ENCODE measurements around the gene STAG1. TPM values are rescaled to one million over a fixed set of nuclear protein-coding genes. Genes with fewer than 3 reads are reported as not detected.
A peak's percentile ranks its signal among the peaks of the same experiment; 100 is the strongest.
"Not testable (repeated sequence)": the region's sequence is repeated elsewhere in the genome, so short reads cannot be mapped to it uniquely, and the experiment has no call there.

The STAG1 gene
- polyA plus RNA-seq, 6 donors from 2014 or later, result 14.0 to 27.7 (median 25.1) TPM

DNA sequence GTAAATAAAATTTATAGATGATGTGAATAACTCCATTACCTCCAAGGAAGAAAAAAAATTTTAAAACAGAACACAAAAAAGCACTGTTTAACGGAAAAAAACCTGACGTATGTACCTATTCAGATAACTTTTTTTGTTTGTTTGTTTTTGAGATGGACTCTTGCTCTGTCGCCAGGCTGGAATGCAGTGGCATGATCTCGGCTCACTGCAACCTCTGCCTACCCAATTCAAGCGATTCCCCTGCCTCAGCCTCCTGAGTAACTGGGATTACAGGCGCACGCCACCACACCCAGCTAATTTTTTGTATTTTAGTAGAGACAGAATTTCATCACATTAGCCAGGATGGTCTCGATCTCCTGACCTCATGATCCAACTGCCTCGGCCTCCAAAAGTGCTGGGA lies 40.3 kb downstream of the STAG1 start:
- H3K4me3 Mint-ChIP-seq; H3K9me3 Mint-ChIP-seq; ATAC-seq (ENCODE audit: low read depth in 2 of 2); H3K27me3 Mint-ChIP-seq; DNase-seq: not testable (repeated sequence)
- peaks cover 12 to 41% (median 15%) of the 10 kb centered on the region in 3 donors for H3K4me1 Mint-ChIP-seq
- H3K27ac Mint-ChIP-seq, result peak overlapping the region in 2 of 6 donors; percentile 38 to 51
- peaks cover 0 to 20% of the 10 kb centered on the region in 2 donors for H3K36me3 Mint-ChIP-seq

DNA sequence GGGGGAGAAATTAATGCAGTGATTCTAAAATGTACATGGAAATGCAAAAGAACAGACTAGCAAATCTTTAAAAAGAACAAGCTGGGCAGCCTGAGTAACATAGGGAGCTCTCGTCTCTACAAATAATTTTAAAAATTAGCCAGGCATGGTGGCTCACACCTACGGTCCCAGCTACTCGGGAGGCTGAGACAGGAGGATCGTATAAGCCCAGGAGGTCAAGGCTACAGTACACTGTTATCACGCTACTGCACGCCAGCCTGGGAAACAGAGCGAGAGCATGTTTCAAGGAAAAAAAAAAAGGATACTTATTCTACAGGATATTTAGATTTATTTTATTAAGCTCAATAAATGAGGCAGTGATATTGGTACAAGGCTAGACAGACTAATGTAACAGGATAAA lies 40.9 kb downstream of the STAG1 start:
- Mint-ChIP-seq H3K9me3 (peaks cover 0 to 2% (median 0%) of the 10 kb centered on the region in 7 donors), H3K27ac (no peak overlapping the region), H3K4me1 (peaks cover 9 to 40% (median 14%) of the 10 kb centered on the region in 3 donors), H3K27me3 (no peaks in the 10 kb centered on the region), H3K36me3 (peaks cover 0 to 25% of the 10 kb centered on the region in 2 donors), H3K4me3 (no peak overlapping the region)
- ATAC-seq (ENCODE audit: low read depth in 2 of 2) (no peak), DNase-seq (no peak)

DNA sequence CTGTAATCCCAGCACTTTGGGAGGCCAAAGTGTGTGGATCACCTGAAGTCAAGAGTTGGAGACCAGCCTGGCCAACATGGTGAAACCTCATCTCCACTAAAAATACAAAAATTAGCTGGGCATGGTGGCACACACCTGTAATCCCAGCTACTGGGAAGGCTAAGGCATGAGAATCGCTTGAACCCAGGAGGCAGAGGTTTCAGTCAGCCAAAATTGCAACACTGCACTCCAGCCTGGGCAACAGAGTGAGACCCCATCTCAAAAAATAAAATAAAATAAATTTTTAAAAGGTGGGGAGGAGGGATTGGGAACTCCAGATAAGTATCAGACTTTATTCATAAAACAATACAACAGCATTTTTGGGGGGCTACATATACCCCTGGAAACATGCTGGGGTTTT lies 42.4 kb downstream of the STAG1 start:
- not testable (repeated sequence) for H3K27ac Mint-ChIP-seq; ATAC-seq (ENCODE audit: low read depth in 2 of 2); DNase-seq; H3K9me3 Mint-ChIP-seq; H3K27me3 Mint-ChIP-seq; H3K4me3 Mint-ChIP-seq
- Mint-ChIP-seq H3K36me3 (peaks cover 0 to 31% of the 10 kb centered on the region in 2 donors), H3K4me1 (peaks cover 19 to 50% (median 28%) of the 10 kb centered on the region in 3 donors)

DNA sequence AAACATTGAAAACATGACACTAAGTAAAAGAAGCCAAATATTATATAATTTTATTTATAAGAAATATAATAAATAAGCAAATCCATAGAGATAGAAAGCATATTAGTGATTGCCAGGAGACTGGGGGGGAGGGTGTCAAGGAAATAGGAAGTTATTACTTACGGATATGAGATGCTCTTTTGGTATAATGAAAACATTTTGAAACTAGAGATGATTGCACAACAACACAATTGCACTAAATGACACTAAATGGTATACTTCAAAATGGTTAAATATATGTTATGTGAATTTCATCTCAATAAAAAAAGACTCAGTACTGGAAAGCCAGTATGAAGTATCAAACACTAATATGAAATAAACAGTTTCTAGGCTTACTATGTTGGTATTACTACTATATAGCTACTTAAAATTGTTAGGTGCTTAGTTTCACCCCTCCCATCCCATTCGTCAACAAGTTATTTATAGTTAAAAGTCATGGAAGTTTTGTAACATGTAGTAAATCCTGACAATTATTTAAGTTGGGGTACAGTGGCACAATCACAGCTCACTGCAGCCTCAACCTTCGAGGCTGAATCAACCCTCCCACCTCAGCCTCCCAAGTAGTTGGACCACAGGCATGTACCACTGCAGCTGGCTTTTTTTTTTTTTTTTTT lies 43.7 kb downstream of the STAG1 start:
- Mint-ChIP-seq H3K27me3 (no peaks in the 10 kb centered on the region), H3K9me3 (peaks cover 0 to 4% (median 0%) of the 10 kb centered on the region in 7 donors), H3K27ac (no peak overlapping the region), H3K4me1 (peaks cover 23 to 53% (median 28%) of the 10 kb centered on the region in 3 donors), H3K4me3 (no peak overlapping the region), H3K36me3 (peaks cover 0 to 31% of the 10 kb centered on the region in 2 donors)
- ATAC-seq (ENCODE audit: low read depth in 2 of 2) (no peak), DNase-seq (no peak)

DNA sequence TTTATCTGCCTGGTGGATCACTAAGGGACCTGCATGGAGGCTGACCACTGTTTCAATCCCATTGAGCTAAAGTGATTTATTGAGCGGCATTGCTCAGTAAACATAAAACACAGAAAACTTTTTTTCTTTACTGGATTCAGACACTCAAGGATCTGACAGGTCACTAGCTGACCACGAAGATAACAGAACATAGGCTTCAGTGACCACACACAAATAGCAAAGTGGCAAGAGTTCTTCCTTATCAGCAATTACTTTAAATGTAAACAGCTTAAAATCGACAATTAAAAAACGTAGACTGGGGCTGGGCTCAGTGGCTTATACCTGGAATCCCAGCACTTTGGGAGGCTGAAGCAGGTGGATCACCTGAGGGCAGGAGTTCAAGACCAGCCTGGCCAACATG lies 48.7 kb downstream of the STAG1 start:
- Mint-ChIP-seq H3K9me3 (peaks cover 0 to 6% (median 4%) of the 10 kb centered on the region in 7 donors), H3K27ac (no peak overlapping the region), H3K4me3 (no peak overlapping the region), H3K36me3 (peaks cover 0 to 19% of the 10 kb centered on the region in 2 donors), H3K27me3 (no peaks in the 10 kb centered on the region), H3K4me1 (peaks cover 39 to 70% (median 54%) of the 10 kb centered on the region in 3 donors)
- ATAC-seq (ENCODE audit: low read depth in 2 of 2), result no peak
- no peak for DNase-seq

DNA sequence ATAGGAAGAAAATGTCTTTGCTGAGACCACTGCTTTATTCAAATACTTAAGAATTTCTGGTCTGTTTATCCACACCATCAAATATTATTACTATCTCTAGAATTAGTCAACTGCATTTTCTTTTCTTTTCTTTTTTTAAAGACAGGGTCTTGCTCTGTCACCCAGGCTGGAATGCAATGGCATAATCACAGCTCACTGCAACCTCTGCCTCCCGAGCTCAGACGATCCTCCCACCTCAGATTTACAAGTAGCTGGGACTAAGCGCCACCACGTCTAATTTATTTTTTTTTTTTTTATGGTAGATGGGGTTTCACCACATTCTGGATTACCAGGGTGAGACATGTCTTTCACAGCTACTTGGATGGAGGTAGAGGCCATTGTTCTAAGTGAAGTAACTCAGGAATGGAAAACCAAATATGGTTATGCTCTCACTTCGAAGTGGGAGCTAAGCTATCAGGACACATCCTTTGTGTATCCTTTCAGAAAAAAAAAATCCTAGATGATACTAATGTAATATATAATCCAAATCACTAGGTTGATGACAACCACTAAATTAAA lies 52.8 kb downstream of the STAG1 start:
- H3K9me3 Mint-ChIP-seq, result peaks cover 0 to 47% (median 28%) of the 10 kb centered on the region in 7 donors
- H3K4me3 Mint-ChIP-seq, result peak overlapping the region in 1 of 8 donors; percentile 69
- no peak for ATAC-seq (ENCODE audit: low read depth in 2 of 2)
- peaks cover 16 to 18% of the 10 kb centered on the region in 2 donors for H3K36me3 Mint-ChIP-seq
- peaks cover 37 to 53% (median 43%) of the 10 kb centered on the region in 3 donors for H3K4me1 Mint-ChIP-seq
- H3K27me3 Mint-ChIP-seq, result no peaks in the 10 kb centered on the region
- H3K27ac Mint-ChIP-seq, result no peak overlapping the region
- DNase-seq, result no peak

DNA sequence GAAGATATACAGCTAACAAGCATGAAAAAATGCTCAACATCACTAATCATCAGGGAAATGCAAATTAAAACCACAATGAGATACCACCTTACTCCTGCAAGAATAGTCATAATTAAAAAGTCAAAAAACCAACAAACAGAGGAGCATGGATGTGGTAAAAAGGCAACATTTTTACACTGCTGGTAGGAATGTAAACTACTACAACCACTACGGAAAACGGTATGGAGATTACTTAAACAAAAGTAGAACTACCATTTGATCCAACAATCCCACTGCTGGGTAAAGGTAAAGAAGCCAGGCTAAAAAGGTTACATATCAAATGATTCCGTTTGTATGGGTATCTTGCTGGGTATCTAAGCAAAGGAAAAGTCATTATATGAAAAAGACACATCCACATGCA lies 53.8 kb downstream of the STAG1 start:
- Mint-ChIP-seq H3K4me1 (peaks cover 34 to 51% (median 46%) of the 10 kb centered on the region in 3 donors), H3K27me3 (no peaks in the 10 kb centered on the region), H3K36me3 (peaks cover 23 to 28% of the 10 kb centered on the region in 2 donors), H3K4me3 (peak overlapping the region in 1 of 8 donors; percentile 23), H3K27ac (peak overlapping the region in 1 of 6 donors; percentile 27), H3K9me3 (peaks cover 0 to 57% (median 33%) of the 10 kb centered on the region in 7 donors)
- DNase-seq (no peak), ATAC-seq (ENCODE audit: low read depth in 2 of 2) (no peak)

DNA sequence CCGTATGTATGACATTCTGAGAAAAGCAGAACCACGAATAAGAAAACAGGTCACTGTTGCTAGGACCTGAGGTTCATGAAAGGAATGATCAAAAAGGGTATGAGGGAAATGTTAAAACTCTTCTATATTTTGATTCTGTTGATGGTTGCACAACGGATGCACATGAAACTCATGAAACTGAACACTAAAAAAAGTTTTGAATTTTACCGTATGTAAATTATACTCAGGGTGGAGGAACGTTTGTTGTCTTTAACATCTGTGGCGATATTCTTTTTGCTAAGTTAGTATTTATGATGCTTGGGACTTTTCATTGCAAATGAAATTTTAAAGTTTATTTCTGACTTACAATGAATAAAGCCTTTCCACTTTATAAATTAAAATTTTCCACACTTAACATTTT lies 55.4 kb downstream of the STAG1 start:
- Mint-ChIP-seq H3K27me3 (no peaks in the 10 kb centered on the region), H3K4me3 (no peak overlapping the region), H3K36me3 (peaks cover 23 to 33% of the 10 kb centered on the region in 2 donors), H3K9me3 (peaks cover 0 to 64% (median 42%) of the 10 kb centered on the region in 7 donors), H3K4me1 (peaks cover 33 to 51% (median 46%) of the 10 kb centered on the region in 3 donors), H3K27ac (no peak overlapping the region)
- DNase-seq (no peak), ATAC-seq (ENCODE audit: low read depth in 2 of 2) (no peak)

DNA sequence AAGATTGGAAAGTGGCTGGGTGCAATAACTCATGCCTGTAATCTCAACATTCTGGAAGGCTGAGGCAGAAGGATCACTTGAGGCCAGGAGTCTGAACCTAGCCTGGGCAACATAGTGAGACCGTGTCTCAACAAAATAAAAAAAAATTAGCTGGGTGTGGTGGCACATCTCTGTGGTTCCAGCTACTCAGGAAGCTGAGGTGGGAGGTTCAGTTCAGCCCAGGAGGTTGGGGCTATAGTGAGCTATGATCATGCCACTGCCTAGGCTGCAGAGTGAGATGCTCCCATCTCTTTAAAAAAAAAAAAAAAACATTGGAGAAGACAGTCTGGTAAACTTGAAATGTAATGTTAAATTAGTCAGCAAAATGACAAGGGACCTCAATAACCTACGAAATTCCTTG lies 57.9 kb downstream of the STAG1 start:
- no peak for ATAC-seq (ENCODE audit: low read depth in 2 of 2)
- H3K27ac Mint-ChIP-seq, result no peak overlapping the region
- H3K36me3 Mint-ChIP-seq, result peaks cover 28 to 33% of the 10 kb centered on the region in 2 donors
- peaks cover 0 to 64% (median 38%) of the 10 kb centered on the region in 7 donors for H3K9me3 Mint-ChIP-seq
- peak overlapping the region in 2 of 8 donors; percentile 12 to 54 for H3K4me3 Mint-ChIP-seq
- H3K4me1 Mint-ChIP-seq, result peaks cover 25 to 51% (median 47%) of the 10 kb centered on the region in 3 donors
- no peaks in the 10 kb centered on the region for H3K27me3 Mint-ChIP-seq
- DNase-seq, result no peak

DNA sequence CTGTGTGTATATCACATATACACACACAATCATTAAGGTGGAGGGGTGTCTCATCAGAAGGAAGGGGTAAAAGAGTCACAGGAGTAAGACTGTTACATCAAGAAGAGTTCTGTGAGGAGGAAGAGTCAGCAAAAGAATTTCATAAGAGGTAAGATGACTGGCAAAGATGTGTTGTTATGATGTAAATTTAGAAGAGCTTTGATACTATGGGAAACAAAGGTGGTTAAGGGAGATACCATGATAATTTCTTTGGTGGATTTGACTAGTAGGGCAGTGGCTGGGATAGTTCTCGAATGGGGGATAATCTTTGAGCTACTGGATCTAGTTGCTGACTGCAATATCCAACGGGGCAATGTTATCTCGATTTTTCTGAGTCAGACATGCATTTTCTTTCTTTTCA lies 61.6 kb downstream of the STAG1 start:
- no peak overlapping the region for H3K4me3 Mint-ChIP-seq
- DNase-seq (no peak), ATAC-seq (ENCODE audit: low read depth in 2 of 2) (no peak)
- H3K27me3 Mint-ChIP-seq, result no peaks in the 10 kb centered on the region
- peak overlapping the region in 3 of 6 donors; percentile 0 to 15 (median 13) for H3K27ac Mint-ChIP-seq
- peaks cover 17 to 22% of the 10 kb centered on the region in 2 donors for H3K36me3 Mint-ChIP-seq
- peaks cover 12 to 49% (median 43%) of the 10 kb centered on the region in 3 donors for H3K4me1 Mint-ChIP-seq
- H3K9me3 Mint-ChIP-seq, result peaks cover 0 to 30% (median 24%) of the 10 kb centered on the region in 7 donors

DNA sequence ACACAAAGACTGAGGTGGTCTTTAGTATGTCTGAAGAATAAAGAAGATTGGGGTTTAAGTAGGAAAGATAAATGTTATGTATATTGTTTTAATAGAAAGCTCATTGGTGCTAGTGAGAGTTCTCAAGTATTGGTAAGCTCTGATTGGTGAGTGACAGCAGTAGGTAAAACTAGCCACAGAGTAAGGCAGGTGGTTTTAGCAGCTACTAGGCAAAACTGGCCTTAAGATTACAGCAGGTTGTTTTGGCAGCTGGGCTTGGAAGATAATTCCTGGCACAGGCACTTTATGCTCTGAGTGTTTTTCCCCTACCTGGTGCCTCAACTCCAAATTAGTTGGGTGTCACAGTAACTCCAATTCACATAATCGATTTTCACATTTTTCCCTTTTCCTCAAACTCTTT lies 66.3 kb downstream of the STAG1 start:
- Mint-ChIP-seq H3K4me1 (peaks cover 20 to 58% (median 49%) of the 10 kb centered on the region in 3 donors), H3K9me3 (peaks cover 0 to 4% (median 0%) of the 10 kb centered on the region in 7 donors), H3K27me3 (no peaks in the 10 kb centered on the region), H3K4me3 (no peak overlapping the region), H3K36me3 (peaks cover 0 to 9% of the 10 kb centered on the region in 2 donors), H3K27ac (peak overlapping the region in 1 of 6 donors; percentile 26)
- DNase-seq (no peak), ATAC-seq (ENCODE audit: low read depth in 2 of 2) (no peak)

DNA sequence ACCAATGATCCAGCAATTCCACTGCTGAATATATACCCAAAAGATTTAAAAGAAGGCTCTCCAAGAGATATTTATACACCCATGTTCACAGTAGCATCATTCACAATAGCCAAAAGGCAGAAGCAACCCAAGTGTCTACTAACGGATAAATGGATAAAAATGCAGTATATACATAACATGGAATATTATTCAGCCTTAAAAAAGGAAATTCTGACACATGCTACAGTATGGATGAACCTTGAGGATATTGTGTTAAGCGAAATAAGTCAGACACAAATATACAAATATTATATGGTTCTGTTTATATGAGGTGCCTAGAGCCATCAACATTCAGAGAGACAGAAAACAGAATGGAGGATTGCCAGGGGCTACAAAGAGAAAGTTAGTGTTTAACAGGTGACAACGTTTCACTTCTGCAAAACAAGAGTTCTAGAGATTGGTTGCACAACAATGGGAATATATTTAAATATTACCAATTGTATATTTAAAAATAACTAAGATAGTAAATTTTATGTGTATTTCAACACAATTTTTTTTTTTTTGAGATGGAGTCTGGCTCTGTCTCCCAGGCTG lies 69.4 kb downstream of the STAG1 start:
- Mint-ChIP-seq H3K9me3 (peaks cover 0 to 4% (median 0%) of the 10 kb centered on the region in 7 donors), H3K4me1 (peaks cover 16 to 51% (median 49%) of the 10 kb centered on the region in 3 donors), H3K36me3 (peaks cover 0 to 9% of the 10 kb centered on the region in 2 donors), H3K27me3 (no peaks in the 10 kb centered on the region), H3K27ac (no peak overlapping the region), H3K4me3 (no peak overlapping the region)
- peak; percentile 35 to 48 for ATAC-seq (ENCODE audit: low read depth in 2 of 2)
- DNase-seq, result no peak

DNA sequence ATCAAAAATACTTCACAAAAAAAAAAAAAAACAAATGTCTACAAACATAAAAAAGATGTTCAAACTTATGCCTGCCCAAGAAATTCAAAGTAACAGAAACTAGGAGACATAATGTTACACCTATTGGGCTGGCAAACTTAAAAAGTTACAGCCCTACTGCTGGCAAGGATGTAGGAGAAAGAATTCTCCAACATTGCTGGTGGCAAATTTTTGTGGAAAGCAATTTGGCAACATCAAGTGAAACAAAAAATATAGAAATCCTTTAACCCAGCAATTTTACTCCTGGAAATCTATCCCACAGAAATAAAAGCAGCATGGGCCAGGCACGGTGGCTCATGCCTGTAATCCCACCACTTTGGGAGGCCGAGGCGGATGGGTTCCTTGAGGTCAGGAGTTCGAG lies 73.2 kb downstream of the STAG1 start:
- H3K4me3 Mint-ChIP-seq, result no peak overlapping the region
- no peak for DNase-seq
- H3K36me3 Mint-ChIP-seq, result peaks cover 0 to 1% of the 10 kb centered on the region in 2 donors
- no peak for ATAC-seq (ENCODE audit: low read depth in 2 of 2)
- peak overlapping the region in 1 of 6 donors; percentile 76 for H3K27ac Mint-ChIP-seq
- no peaks in the 10 kb centered on the region for H3K27me3 Mint-ChIP-seq
- peaks cover 0 to under 1% (median 0%) of the 10 kb centered on the region in 7 donors for H3K9me3 Mint-ChIP-seq
- H3K4me1 Mint-ChIP-seq, result peaks cover 27 to 46% (median 32%) of the 10 kb centered on the region in 3 donors
